ENCODE measurements around the gene CLPTM1L.

CLPTM1L gene

GRCh38 chr5:1337489-1338195 is 7.3 kb downstream of the CLPTM1L start:
- Histone ChIP-seq H3F3A (ENCODE audit: low read depth) (peaks cover 2% of the 10 kb centered on the region; the same call in 1 of the 2 replicates), H3K4me2 (ENCODE audit: low read depth, low read length, poor library complexity, severe bottlenecking) (no peak overlapping the region), H3K4me1 (ENCODE audit: insufficient read depth, low read length, poor library complexity, severe bottlenecking) (peaks cover 21% of the 10 kb centered on the region), H2AFZ (ENCODE audit: low read length) (no peak overlapping the region), H3K9ac (ENCODE audit: low read depth, low read length, poor library complexity, severe bottlenecking) (no peak overlapping the region), H3K9me2 (replicated peaks; ENCODE audit: low read depth, low read length) (no peaks in the 10 kb centered on the region), H3K4me3 (ENCODE audit: low read length, poor library complexity, severe bottlenecking) (no peak overlapping the region), H3K36me3 (ENCODE audit: insufficient read depth, low read length) (peaks cover 88% of the 10 kb centered on the region), H4K20me1 (ENCODE audit: insufficient read depth, low read length, poor library complexity, severe bottlenecking) (peaks cover 63% of the 10 kb centered on the region), H3K9me3 (ENCODE audit: insufficient read depth, low read depth, low read length) (no peaks in the 10 kb centered on the region), H3K27me3 (ENCODE audit: insufficient read depth, low read length, poor library complexity, severe bottlenecking) (no peaks in the 10 kb centered on the region), H3K79me2 (ENCODE audit: insufficient read depth, low read length) (peaks cover 78% of the 10 kb centered on the region)
- TF ChIP-seq, protein P1, sequence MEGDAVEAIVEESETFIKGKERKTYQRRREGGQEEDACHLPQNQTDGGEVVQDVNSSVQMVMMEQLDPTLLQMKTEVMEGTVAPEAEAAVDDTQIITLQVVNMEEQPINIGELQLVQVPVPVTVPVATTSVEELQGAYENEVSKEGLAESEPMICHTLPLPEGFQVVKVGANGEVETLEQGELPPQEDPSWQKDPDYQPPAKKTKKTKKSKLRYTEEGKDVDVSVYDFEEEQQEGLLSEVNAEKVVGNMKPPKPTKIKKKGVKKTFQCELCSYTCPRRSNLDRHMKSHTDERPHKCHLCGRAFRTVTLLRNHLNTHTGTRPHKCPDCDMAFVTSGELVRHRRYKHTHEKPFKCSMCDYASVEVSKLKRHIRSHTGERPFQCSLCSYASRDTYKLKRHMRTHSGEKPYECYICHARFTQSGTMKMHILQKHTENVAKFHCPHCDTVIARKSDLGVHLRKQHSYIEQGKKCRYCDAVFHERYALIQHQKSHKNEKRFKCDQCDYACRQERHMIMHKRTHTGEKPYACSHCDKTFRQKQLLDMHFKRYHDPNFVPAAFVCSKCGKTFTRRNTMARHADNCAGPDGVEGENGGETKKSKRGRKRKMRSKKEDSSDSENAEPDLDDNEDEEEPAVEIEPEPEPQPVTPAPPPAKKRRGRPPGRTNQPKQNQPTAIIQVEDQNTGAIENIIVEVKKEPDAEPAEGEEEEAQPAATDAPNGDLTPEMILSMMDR (conservative IDR thresholded peaks at IDR 0.05; ENCODE audit: low read length): no peak
- no peak for TF ChIP-seq EZH2phosphoT487 (IDR thresholded peaks at IDR 0.05; ENCODE audit: borderline replicate concordance)

GRCh38 chr5:1336749-1337488 is 8.0 kb downstream of the CLPTM1L start:
- Histone ChIP-seq H3K9ac (ENCODE audit: low read depth, low read length, poor library complexity, severe bottlenecking) (no peak overlapping the region), H3F3A (ENCODE audit: low read depth) (peaks cover 7% of the 10 kb centered on the region; the same call in 1 of the 2 replicates), H2AFZ (ENCODE audit: low read length) (no peak overlapping the region), H4K20me1 (ENCODE audit: insufficient read depth, low read length, poor library complexity, severe bottlenecking) (peaks cover 61% of the 10 kb centered on the region), H3K36me3 (ENCODE audit: insufficient read depth, low read length) (peaks cover 89% of the 10 kb centered on the region), H3K9me2 (replicated peaks; ENCODE audit: low read depth, low read length) (no peaks in the 10 kb centered on the region), H3K9me3 (ENCODE audit: insufficient read depth, low read depth, low read length) (no peaks in the 10 kb centered on the region), H3K4me3 (ENCODE audit: low read length, poor library complexity, severe bottlenecking) (no peak overlapping the region), H3K79me2 (ENCODE audit: insufficient read depth, low read length) (peaks cover 70% of the 10 kb centered on the region), H3K4me1 (ENCODE audit: insufficient read depth, low read length, poor library complexity, severe bottlenecking) (peaks cover 14% of the 10 kb centered on the region), H3K4me2 (ENCODE audit: low read depth, low read length, poor library complexity, severe bottlenecking) (no peak overlapping the region), H3K27me3 (ENCODE audit: insufficient read depth, low read length, poor library complexity, severe bottlenecking) (no peaks in the 10 kb centered on the region)
- TF ChIP-seq EZH2phosphoT487 (IDR thresholded peaks at IDR 0.05; ENCODE audit: borderline replicate concordance): no peak
- TF ChIP-seq, protein P1 (conservative IDR thresholded peaks at IDR 0.05; ENCODE audit: low read length): no peak

DNA sequence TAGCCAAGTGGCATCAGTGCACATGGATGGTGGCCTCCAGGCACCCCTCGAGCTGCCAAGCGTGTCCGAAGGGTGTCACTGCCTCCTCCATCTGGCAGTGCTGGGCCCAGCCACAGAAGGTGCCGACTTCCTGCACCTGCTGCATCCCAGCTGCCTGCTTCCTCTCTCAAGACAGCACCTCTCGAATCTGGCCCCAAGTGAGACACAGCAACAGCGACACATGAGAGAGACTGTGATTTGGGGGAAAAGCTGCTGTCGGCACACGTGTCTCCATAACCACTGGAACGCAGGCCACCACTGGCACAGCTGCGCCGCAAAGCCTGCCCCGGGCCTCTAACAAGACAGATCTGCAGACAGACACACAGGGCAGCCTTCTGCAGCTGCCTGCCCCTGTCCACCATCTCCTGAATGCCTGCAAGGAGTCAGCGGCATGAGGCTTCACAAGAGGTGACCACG is 8.8 kb downstream of the CLPTM1L start:
- H2AFZ ChIP-seq (ENCODE audit: low read length): no peak overlapping the region
- peaks cover 7% of the 10 kb centered on the region; the same call in 1 of the 2 replicates for H3F3A ChIP-seq (ENCODE audit: low read depth)
- no peak overlapping the region for H3K4me2 ChIP-seq (ENCODE audit: low read depth, low read length, poor library complexity, severe bottlenecking)
- no peak overlapping the region for H3K9ac ChIP-seq (ENCODE audit: low read depth, low read length, poor library complexity, severe bottlenecking)
- peaks cover 6% of the 10 kb centered on the region for H3K4me1 ChIP-seq (ENCODE audit: insufficient read depth, low read length, poor library complexity, severe bottlenecking)
- no peak for TF ChIP-seq EZH2phosphoT487 (IDR thresholded peaks at IDR 0.05; ENCODE audit: borderline replicate concordance)
- TF ChIP-seq, protein P1 (conservative IDR thresholded peaks at IDR 0.05; ENCODE audit: low read length): no peak
- H3K4me3 ChIP-seq (ENCODE audit: low read length, poor library complexity, severe bottlenecking): no peak overlapping the region
- no peaks in the 10 kb centered on the region for H3K27me3 ChIP-seq (ENCODE audit: insufficient read depth, low read length, poor library complexity, severe bottlenecking)
- H3K9me2 ChIP-seq (replicated peaks; ENCODE audit: low read depth, low read length): no peaks in the 10 kb centered on the region
- H3K79me2 ChIP-seq (ENCODE audit: insufficient read depth, low read length): peaks cover 64% of the 10 kb centered on the region
- peaks cover 54% of the 10 kb centered on the region for H4K20me1 ChIP-seq (ENCODE audit: insufficient read depth, low read length, poor library complexity, severe bottlenecking)
- peaks cover 89% of the 10 kb centered on the region for H3K36me3 ChIP-seq (ENCODE audit: insufficient read depth, low read length)
- H3K9me3 ChIP-seq (ENCODE audit: insufficient read depth, low read depth, low read length): no peaks in the 10 kb centered on the region

All from Loucy (cell line).